Calu3 (cell line): ENCODE measurements around the gene ACACB. TPM values are rescaled to one million over a fixed set of nuclear protein-coding genes. Genes with fewer than 3 reads are reported as not detected.

Source experiments
- BruUV-seq: library from RNA; stranded (reverse); fragments of 400-500 nt; replicated peaks from 2 replicates; lab custom pipeline; 2021; lab: Mats Ljungman, UMichigan
- CTCF ChIA-PET: fragments of 300-600 bp; sonication (Branson Sonifier 250); formaldehyde crosslinking; loops from one replicate; lab custom pipeline; 2022; ENCODE audit warnings: antibody characterized with exemption; lab: Charles Lee
- DNase-seq: peaks from one replicate; pipeline ENCODE4 v3.0.0; 2022
- H3K27ac Mint-ChIP-seq: one replicate; pipeline ENCODE4 v1.8.0; 2022; ENCODE audit warnings: mixed read lengths; ENCODE audit not compliant: unreplicated experiment
- H3K27me3 Mint-ChIP-seq: one replicate; pipeline ENCODE4 v1.8.0; 2022; ENCODE audit warnings: mixed read lengths; ENCODE audit not compliant: unreplicated experiment
- H3K36me3 Mint-ChIP-seq: one replicate; pipeline ENCODE4 v1.8.0; 2022; ENCODE audit warnings: mild to moderate bottlenecking, moderate library complexity, mixed read lengths; ENCODE audit not compliant: insufficient read depth, unreplicated experiment
- H3K4me1 Mint-ChIP-seq: one replicate; pipeline ENCODE4 v1.8.0; 2022; ENCODE audit warnings: mild to moderate bottlenecking, low read depth, mixed read lengths; ENCODE audit not compliant: unreplicated experiment
- H3K4me3 Mint-ChIP-seq: one replicate; pipeline ENCODE4 v1.8.0; 2022; ENCODE audit warnings: mild to moderate bottlenecking, low read depth, moderate library complexity, mixed read lengths; ENCODE audit not compliant: unreplicated experiment
- H3K9me3 Mint-ChIP-seq: one replicate; pipeline ENCODE4 v1.8.0; 2022; ENCODE audit warnings: low read depth, mixed read lengths; ENCODE audit not compliant: unreplicated experiment
- intact Hi-C: fragments of 100-400 bp; cut with micrococcal nuclease; formaldehyde crosslinking; loops from one replicate; pipeline ENCODE4 v1.10.0; 2022; ENCODE audit not compliant: unreplicated experiment
- total RNA-seq: library from RNA; stranded (reverse); gene quantifications from 2 replicates; pipeline ENCODE4 v1.2.3, GENCODE V29; 2022
- TF ChIP-seq, protein P1 (sequence below): fragments of 200-600 bp; IDR thresholded peaks from one replicate; pipeline ENCODE4 v1.8.0; 2022; ENCODE audit warnings: antibody characterized with exemption; ENCODE audit not compliant: unreplicated experiment

The ACACB gene
- total RNA-seq, 1 experiment from 2014 or later, result 6.2 TPM

DNA sequence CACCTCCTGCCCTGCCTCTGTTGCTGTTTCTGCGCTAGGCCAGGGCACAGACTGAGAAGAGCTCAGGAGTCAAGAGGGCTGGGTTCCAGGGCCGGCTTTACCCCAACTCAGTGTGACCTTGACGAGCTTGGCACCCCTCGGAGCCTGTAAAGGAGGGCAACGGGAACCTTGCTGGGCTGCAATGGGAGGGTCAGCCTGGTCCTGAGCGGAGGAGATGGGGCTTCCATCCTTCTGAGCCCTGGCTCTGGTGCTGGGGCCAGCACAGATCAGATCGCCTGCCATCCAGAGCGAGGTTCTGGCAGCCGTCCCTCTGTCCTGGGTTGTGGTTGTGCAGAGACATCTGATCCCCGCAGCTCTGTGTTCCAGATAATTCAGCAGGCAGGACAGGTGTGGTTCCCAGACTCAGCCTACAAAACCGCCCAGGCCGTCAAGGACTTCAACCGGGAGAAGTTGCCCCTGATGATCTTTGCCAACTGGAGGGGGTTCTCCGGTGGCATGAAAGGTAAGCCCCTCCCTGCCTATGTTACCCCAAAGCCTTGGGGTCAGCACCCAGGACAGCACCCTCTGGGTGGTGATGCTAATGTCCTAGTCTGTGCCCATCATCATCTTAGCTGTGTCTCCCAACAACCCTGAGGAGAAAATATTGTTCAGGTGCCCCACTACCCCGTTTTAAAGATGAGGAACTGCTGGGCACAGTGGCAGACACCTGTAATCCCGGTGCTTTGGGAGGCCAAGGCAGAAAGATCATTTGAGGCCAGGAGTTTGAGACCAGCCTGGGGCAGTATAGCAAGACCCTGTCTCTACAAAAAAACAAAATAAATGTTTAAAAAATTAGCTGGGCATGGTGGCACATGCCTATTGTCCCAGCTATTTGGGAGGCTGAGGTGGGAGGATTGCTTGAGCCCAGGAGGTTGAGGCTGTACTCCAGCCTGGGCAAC, 142.5 kb downstream of the ACACB start:
- Mint-ChIP-seq H3K9me3 (peaks cover under 1% of the 10 kb centered on the region), H3K27ac (no peak overlapping the region), H3K36me3 (peaks cover 3% of the 10 kb centered on the region), H3K27me3 (no peaks in the 10 kb centered on the region), H3K4me1 (no peaks in the 10 kb centered on the region), H3K4me3 (no peak overlapping the region)
- BruUV-seq, result no TSS peak
- CTCF ChIA-PET, result interaction anchor here (0.6 to 0.7 kb wide), 2 partner anchors 126 to 397 kb away, joined by 4 read pairs; no protein-coding TSS in a partner anchor
- intact Hi-C loops, result no loop called here
- DNase-seq, result no peak
- TF ChIP-seq, protein P1, sequence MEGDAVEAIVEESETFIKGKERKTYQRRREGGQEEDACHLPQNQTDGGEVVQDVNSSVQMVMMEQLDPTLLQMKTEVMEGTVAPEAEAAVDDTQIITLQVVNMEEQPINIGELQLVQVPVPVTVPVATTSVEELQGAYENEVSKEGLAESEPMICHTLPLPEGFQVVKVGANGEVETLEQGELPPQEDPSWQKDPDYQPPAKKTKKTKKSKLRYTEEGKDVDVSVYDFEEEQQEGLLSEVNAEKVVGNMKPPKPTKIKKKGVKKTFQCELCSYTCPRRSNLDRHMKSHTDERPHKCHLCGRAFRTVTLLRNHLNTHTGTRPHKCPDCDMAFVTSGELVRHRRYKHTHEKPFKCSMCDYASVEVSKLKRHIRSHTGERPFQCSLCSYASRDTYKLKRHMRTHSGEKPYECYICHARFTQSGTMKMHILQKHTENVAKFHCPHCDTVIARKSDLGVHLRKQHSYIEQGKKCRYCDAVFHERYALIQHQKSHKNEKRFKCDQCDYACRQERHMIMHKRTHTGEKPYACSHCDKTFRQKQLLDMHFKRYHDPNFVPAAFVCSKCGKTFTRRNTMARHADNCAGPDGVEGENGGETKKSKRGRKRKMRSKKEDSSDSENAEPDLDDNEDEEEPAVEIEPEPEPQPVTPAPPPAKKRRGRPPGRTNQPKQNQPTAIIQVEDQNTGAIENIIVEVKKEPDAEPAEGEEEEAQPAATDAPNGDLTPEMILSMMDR, result no peak

DNA sequence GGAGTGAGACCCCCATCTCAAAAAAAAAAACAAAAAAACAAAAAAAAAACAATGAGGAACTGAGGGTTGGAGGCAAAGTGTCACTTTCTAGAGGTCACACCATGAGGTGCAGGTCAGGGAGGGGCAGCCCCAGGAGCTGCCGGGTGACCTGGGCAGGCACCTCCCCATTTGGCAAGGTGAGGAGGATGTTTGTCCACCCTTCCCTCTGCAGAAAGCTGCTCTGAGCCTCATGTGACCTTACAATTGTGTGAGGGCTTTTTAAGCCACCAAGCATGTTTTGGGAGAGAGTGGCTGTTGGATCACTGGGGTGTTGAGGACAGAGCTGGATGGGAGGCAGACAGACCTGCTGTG, 143.1 kb downstream of the ACACB start:
- CTCF ChIA-PET, result interaction anchor here (0.7 kb wide), 1 partner anchor 126 kb away, joined by 4 read pairs; no protein-coding TSS in a partner anchor
- BruUV-seq, result no TSS peak
- H3K4me3 Mint-ChIP-seq, result no peak overlapping the region
- H3K4me1 Mint-ChIP-seq, result no peaks in the 10 kb centered on the region
- H3K36me3 Mint-ChIP-seq, result peaks cover 5% of the 10 kb centered on the region
- H3K27ac Mint-ChIP-seq, result no peak overlapping the region
- intact Hi-C loops, result no loop called here
- no peaks in the 10 kb centered on the region for H3K27me3 Mint-ChIP-seq
- DNase-seq, result no peak
- TF ChIP-seq, protein P1, result no peak
- H3K9me3 Mint-ChIP-seq, result no peaks in the 10 kb centered on the region

- CTCF ChIA-PET, result interaction anchor here (1.1 kb wide), 1 partner anchor 124 kb away, joined by 3 read pairs; no protein-coding TSS in a partner anchor
- no peak for DNase-seq
- Mint-ChIP-seq H3K9me3 (no peaks in the 10 kb centered on the region), H3K4me1 (no peaks in the 10 kb centered on the region), H3K27me3 (no peaks in the 10 kb centered on the region), H3K27ac (no peak overlapping the region), H3K36me3 (peaks cover 8% of the 10 kb centered on the region), H3K4me3 (no peak overlapping the region)
- TF ChIP-seq, protein P1, result no peak
- intact Hi-C loops, result no loop called here
- BruUV-seq, result no TSS peak
These were observed 144.7 kb downstream of the ACACB start for GRCh38 chr12:109261087-109261486.

DNA sequence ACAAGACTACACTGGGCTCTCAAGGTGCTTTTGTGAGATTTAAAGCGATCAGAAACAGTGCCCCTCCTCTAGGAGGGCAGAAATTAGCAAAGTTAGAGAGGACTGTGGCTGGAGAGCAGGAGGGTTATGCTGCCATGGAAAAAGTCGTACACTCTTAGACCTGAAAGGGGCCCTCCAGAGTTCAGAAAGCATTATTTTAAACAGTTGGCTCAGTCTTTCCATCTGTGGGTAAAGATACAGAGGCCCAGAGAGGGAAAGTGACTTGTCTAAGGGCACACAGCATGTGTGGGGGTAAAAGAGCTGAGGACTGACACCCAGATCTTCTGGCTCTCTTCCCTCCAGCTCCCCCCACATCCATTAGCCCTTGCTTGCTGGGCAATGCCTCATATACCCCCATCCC, 145.6 kb downstream of the ACACB start:
- DNase-seq, result no peak
- Mint-ChIP-seq H3K9me3 (no peaks in the 10 kb centered on the region), H3K4me3 (no peak overlapping the region), H3K36me3 (peaks cover 8% of the 10 kb centered on the region), H3K4me1 (no peaks in the 10 kb centered on the region), H3K27me3 (no peaks in the 10 kb centered on the region), H3K27ac (no peak overlapping the region)
- intact Hi-C loops, result no loop called here
- no TSS peak for BruUV-seq
- CTCF ChIA-PET, result interaction anchor here (0.6 to 2.8 kb wide), 3 partner anchors 123 to 810 kb away, joined by 3 to 43 read pairs (median 9); no protein-coding TSS in a partner anchor
- TF ChIP-seq, protein P1, result no peak
